CD4-positive, alpha-beta T cell treated with Interferon alpha-2 for 1 hour (primary cell): ENCODE results near the gene SLC37A4.
"Not testable (repeated sequence)": the region's sequence is repeated elsewhere in the genome, so short reads cannot be mapped to it uniquely, and the experiment has no call there.

ENCODE experiments used
- DNase-seq, 2 donors: peaks; one replicate each; pipeline ENCODE4 v3.0.0-alpha.2; 2020 to 2022

The SLC37A4 gene

GRCh38 chr11:119030329-119031047, at the start of gene SLC37A4:
TSS of gene SLC37A4 (minus strand) at chr11:119030877.
- peak; percentile 99 to 100 for DNase-seq

- DNase-seq = no peak
Observed at GRCh38 chr11:119078675-119079420, 48.2 kb upstream of the SLC37A4 start.

GRCh38 chr11:119077839-119078238, 47.2 kb upstream of the SLC37A4 start:
- DNase-seq = no peak

GRCh38 chr11:119067371-119068222, 36.9 kb upstream of the SLC37A4 start, which contains the start of gene VPS11:
TSS of gene VPS11 (plus strand) at chr11:119067818. CDS start at chr11:119067824, 6 bp downstream.
- peak; percentile 97 for DNase-seq

- DNase-seq = peak; percentile 54 to 69
Observed at GRCh38 chr11:119065369-119065768, 34.7 kb upstream of the SLC37A4 start.

GRCh38 chr11:119062779-119063178, 32.1 kb upstream of the SLC37A4 start:
- DNase-seq = no peak

GRCh38 chr11:119061256-119061655, 30.6 kb upstream of the SLC37A4 start:
- no peak for DNase-seq

- DNase-seq = not testable (repeated sequence)
Observed at GRCh38 chr11:119059128-119059527, 28.5 kb upstream of the SLC37A4 start.

GRCh38 chr11:119057000-119057769, 26.5 kb upstream of the SLC37A4 start, which contains the start of gene HYOU1:
TSS of gene HYOU1 (minus strand) at chr11:119057205. CDS start at chr11:119056160, 1,045 bp downstream.
- DNase-seq = peak; percentile 97 to 99

GRCh38 chr11:119056421-119056999, 25.8 kb upstream of the SLC37A4 start:
- DNase-seq = peak; percentile 36 to 67

- peak in 1 of 2 donors; percentile 22 for DNase-seq
Observed at GRCh38 chr11:119055901-119056300, 25.2 kb upstream of the SLC37A4 start.

- DNase-seq = no peak
Observed at GRCh38 chr11:119054418-119054817, 23.7 kb upstream of the SLC37A4 start.

- no peak for DNase-seq
Observed at GRCh38 chr11:119052163-119052814, 21.6 kb upstream of the SLC37A4 start.

- DNase-seq = peak in 1 of 2 donors; percentile 39
Observed at GRCh38 chr11:119051440-119052162, 20.9 kb upstream of the SLC37A4 start.

GRCh38 chr11:119049081-119049480, 18.4 kb upstream of the SLC37A4 start:
- no peak for DNase-seq

- DNase-seq = no peak
Observed at GRCh38 chr11:119048644-119049043, 18.0 kb upstream of the SLC37A4 start.

- no peak for DNase-seq
Observed at GRCh38 chr11:119047205-119047604, 16.5 kb upstream of the SLC37A4 start.

GRCh38 chr11:119046489-119046888, 15.8 kb upstream of the SLC37A4 start:
- no peak for DNase-seq

- no peak for DNase-seq
Observed at GRCh38 chr11:119044708-119045107, 14.0 kb upstream of the SLC37A4 start.

GRCh38 chr11:119042927-119043326, 12.2 kb upstream of the SLC37A4 start:
- no peak for DNase-seq
